ENCODE data around the gene PSME1.
A peak's percentile ranks its signal among the peaks of the same experiment; 100 is the strongest.

Gene PSME1

GRCh38 chr14:24149302-24149969, 13.4 kb downstream of the PSME1 start:
- no peak for DNase-seq

- DNase-seq, result no peak
Observed at GRCh38 chr14:24150061-24150460, 14.1 kb downstream of the PSME1 start.

- no peak for DNase-seq
Observed at GRCh38 chr14:24150567-24150966, 14.6 kb downstream of the PSME1 start.

- DNase-seq, result no peak
Observed at GRCh38 chr14:24150993-24151392, 15.0 kb downstream of the PSME1 start.

DNA sequence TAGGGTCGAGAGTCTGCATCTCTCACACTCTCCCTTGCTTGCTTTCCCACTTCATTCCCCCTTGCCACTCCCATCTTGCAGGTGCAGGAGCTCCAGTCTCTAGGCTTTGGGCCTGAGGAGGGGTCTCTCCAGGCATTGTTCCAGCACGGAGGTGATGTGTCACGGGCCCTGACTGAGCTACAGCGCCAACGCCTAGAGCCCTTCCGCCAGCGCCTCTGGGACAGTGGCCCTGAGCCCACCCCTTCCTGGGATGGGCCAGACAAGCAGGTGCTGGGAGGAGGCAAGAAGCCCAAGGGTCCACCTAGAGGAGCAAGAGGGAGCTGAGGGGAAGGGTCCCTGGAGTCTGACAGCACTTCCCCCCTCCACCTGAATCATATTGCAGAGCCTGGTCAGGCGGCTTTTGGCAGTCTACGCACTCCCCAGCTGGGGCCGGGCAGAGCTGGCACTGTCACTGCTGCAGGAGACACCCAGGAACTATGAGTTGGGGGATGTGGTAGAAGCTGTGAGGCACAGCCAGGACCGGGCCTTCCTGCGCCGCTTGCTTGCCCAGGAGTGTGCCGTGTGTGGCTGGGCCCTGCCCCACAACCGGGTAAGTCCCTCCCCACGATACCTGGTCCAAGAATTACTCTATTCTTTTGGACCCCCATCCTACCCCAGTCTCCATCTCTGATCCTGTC, 15.5 kb downstream of the PSME1 start:
- DNase-seq, result no peak

DNA sequence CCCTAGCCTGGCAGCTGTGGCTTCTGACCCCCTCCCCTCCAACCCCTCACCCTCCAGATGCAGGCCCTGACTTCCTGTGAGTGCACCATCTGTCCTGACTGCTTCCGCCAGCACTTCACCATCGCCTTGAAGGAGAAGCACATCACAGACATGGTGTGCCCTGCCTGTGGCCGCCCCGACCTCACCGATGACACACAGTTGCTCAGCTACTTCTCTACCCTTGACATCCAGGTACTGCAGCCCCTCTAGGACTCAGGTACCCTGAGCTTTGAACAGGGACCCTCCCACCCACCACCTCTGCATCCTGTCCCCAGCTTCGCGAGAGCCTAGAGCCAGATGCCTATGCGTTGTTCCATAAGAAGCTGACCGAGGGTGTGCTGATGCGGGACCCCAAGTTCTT, 19.1 kb downstream of the PSME1 start:
- no peak for DNase-seq

DNA sequence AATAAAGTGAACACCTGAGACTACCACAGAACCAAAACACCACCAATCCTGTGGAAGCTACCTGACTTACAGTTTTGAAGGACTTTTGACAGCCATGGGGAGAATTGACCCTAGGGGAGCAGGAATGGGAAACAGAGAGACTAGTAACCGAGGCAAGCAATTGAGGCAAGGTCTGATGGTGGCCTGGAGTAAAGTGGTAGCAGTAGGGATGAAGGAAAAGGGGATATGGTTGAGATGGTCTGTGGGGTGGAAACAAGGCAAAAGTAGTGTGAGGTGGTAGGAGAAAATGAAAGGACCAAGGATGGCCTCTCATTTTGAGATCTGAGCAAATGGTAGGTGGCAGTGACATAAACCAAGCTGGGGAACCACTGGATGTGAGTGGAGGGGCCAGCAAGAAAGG, 20.8 kb downstream of the PSME1 start:
- DNase-seq, result no peak

- no peak for DNase-seq
Observed at GRCh38 chr14:24157331-24157730, 21.3 kb downstream of the PSME1 start.

GRCh38 chr14:24159777-24160498, 23.9 kb downstream of the PSME1 start:
- no peak for DNase-seq

GRCh38 chr14:24160499-24160849, 24.5 kb downstream of the PSME1 start:
- DNase-seq, result no peak

DNA sequence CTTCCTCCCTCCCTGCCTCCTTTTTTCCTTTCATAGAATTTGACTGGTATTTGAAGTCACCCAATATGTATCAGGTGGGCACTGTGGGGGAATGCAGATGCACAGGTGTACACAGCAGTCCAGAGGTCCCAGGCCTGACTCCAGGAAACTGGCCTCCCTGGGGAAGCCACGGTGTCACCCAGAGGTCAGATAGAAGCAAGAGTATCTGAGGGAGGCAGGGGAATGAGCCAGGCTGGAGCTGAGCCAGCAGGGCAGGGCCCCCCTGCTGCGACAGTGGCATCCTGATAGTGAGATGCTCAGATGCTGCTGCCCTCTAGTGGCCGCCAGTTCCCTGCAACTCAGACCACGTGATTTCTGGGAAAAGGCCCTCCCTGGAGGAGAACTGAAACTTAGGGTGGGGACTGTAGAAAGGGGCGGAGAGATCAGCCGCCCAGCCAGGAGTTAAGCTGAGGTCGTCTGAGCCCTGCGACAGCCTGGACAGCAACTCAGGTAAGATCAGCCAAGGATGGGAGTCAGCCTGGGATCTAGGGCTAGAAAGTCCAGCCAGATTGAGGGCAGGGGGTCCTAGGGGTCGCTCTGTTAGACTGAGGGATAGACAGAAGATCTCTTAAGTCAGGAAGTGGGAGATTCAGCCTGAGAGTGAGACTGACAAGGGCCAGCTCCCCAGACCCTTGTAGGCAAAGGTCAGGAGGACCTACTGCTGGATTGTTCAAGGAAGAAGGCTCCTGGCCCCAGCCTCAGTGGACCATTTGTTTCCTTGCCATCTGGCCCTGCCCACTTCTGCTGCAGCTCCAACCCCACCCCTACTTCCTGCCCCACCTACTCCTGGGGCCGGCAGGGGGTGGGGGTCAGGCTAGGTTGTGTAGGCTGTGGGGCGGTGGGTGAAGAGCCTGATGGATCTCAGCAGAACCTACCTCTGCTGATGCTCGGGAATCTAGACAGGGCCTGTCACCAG, 25.1 kb downstream of the PSME1 start, which contains the start of gene IRF9:
TSS of gene IRF9 (plus strand) at position 416 of the 955 bp plus-strand sequence. CDS start 880 bp downstream, outside the sequence.
- DNase-seq, result peak; percentile 76

DNA sequence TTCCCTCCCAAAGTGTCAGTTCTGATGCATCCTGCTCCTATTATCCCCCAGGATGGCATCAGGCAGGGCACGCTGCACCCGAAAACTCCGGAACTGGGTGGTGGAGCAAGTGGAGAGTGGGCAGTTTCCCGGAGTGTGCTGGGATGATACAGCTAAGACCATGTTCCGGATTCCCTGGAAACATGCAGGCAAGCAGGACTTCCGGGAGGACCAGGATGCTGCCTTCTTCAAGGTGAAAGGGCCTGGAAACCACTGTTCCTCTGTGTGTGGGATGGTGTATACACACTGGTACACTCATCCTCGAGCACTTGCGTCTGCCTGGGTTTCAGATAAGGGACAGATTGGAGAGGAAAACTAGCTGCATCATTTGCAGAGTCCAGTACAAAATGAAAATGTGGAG, 26.1 kb downstream of the PSME1 start:
- DNase-seq, result no peak

DNA sequence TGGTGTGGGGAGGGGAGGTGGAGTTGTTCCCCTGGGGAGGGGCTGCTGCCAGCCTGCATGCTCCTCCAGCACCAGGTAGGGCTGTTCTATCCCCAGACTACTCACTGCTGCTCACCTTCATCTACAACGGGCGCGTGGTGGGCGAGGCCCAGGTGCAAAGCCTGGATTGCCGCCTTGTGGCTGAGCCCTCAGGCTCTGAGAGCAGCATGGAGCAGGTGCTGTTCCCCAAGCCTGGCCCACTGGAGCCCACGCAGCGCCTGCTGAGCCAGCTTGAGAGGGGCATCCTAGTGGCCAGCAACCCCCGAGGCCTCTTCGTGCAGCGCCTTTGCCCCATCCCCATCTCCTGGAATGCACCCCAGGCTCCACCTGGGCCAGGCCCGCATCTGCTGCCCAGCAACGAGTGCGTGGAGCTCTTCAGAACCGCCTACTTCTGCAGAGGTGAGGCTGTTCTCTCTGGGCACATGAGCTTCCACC, 28.6 kb downstream of the PSME1 start:
- DNase-seq, result no peak

- DNase-seq, result no peak
Observed at GRCh38 chr14:24165785-24166184, 29.8 kb downstream of the PSME1 start.

DNA sequence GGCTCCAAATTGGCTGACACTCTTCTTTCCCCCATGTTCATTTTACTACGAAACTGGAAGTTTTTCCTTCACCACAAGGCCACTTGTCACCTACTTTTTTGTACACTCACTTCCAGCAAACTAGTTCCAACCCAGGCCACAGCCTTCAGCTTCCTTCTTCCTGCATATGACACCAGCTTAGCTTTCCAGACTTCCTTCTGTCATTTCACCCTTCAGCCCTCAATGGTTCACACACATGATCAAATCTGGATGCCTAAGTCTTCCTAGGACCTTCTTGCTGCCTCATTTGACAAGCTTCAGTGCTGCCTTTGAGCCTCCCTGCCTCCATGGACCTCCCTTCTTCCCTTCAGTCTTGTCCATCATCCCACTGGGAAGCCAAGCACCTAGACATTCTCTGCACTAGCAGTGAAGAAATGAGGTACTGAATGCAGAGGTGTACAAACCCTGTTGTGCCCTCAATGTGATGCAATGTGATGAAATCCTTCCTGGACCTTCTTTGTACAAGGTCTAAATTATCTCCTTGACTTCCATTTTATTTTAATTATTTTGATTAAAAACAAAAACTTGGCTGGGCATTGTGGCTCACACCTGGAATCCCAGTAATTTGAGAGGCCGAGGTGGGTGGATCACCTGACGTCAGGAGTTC, 31.6 kb downstream of the PSME1 start:
- no peak for DNase-seq

GRCh38 chr14:24171422-24172260, 35.6 kb downstream of the PSME1 start, which contains the start of gene REC8:
Gene REC8, plus strand, starts transcription at chr14:24172080. Its CDS starts 473 bp downstream, at chr14:24172553.
- DNase-seq, result no peak

GRCh38 chr14:24172261-24172860, 36.4 kb downstream of the PSME1 start:
- DNase-seq, result no peak

- DNase-seq, result no peak
Observed at GRCh38 chr14:24172871-24173281, 36.9 kb downstream of the PSME1 start.

- no peak for DNase-seq
Observed at GRCh38 chr14:24176599-24176998, 40.6 kb downstream of the PSME1 start.

- no peak for DNase-seq
Observed at GRCh38 chr14:24177041-24177825, 41.2 kb downstream of the PSME1 start.

Data from 8988T (cell line).